HFF-Myc (cell line): Measurements from ENCODE around the gene TTC28.

Source experiments
- DNase-seq: peaks from one replicate; pipeline ENCODE4 v3.0.0-alpha.2; 2011; ENCODE audit warnings: low read depth; ENCODE audit errors: extremely low read depth
- H3K4me3 ChIP-seq: replicated peaks from 2 replicates; pipeline ENCODE4 v1.5.1; 2011; ENCODE audit warnings: low read depth, mild to moderate bottlenecking, control low read depth, low read length
- CTCF ChIP-seq: IDR thresholded peaks from 2 replicates; pipeline ENCODE4 v1.5.1; 2012; ENCODE audit warnings: mild to moderate bottlenecking, low read depth, low read length, control low read depth; ENCODE audit errors: missing control alignments

The TTC28 gene

GRCh38 chr22:28252539-28252938, 427.1 kb downstream of the TTC28 start:
- H3K4me3 ChIP-seq, result no peak overlapping the region
- TF ChIP-seq CTCF, result no peak
- DNase-seq, result no peak

- no peak for TF ChIP-seq CTCF
Observed at GRCh38 chr22:28250036-28250695, 429.5 kb downstream of the TTC28 start.

GRCh38 chr22:28249402-28249801, 430.2 kb downstream of the TTC28 start:
- no peak for DNase-seq
- no peak for TF ChIP-seq CTCF

More at GRCh38 chr22:28250036-28250695, 429.5 kb downstream of the TTC28 start:
- no peak for DNase-seq
- no peak overlapping the region for H3K4me3 ChIP-seq

GRCh38 chr22:28247667-28248363, 431.8 kb downstream of the TTC28 start:
- H3K4me3 ChIP-seq, result no peak overlapping the region
- DNase-seq, result no peak

More at GRCh38 chr22:28249402-28249801, 430.2 kb downstream of the TTC28 start:
- H3K4me3 ChIP-seq, result no peak overlapping the region

GRCh38 chr22:28247136-28247535, 432.5 kb downstream of the TTC28 start:
- TF ChIP-seq CTCF, result no peak
- H3K4me3 ChIP-seq, result no peak overlapping the region
- no peak for DNase-seq

More at GRCh38 chr22:28247667-28248363, 431.8 kb downstream of the TTC28 start:
- TF ChIP-seq CTCF, result no peak

GRCh38 chr22:28246397-28246796, 433.2 kb downstream of the TTC28 start:
- TF ChIP-seq CTCF, result no peak
- DNase-seq, result no peak
- no peak overlapping the region for H3K4me3 ChIP-seq
